ENCODE measurements around the gene USP36.

DNA sequence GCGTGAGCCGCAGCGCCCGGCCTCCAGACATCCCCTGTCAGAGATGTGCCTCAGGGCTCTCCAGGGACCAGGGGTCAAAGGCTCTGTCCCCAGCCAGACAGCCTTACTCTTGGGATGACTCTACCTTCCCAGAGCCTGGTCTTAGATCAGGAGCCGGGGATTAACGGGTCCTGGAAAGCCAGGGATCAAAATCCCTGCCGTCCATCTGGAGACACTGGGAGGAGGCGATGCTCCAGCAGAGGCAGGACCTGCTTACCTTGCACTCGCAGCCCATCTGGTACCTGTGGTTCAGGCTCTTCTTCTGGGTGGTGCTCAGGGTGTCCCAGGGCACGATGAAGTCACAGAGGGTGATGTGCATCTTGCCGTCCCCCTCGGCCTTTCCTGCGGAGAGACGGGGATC lies 16.7 kb upstream of the USP36 start:
- TF ChIP-seq POLR2A (IDR thresholded peaks at IDR 0.05; ENCODE audit: low read length) (no peak), GATA1 (IDR thresholded peaks at IDR 0.05; ENCODE audit: low read depth, low read length) (no peak)

All from erythroblast (primary cell).